Measurements from ENCODE around the gene FNDC3B. TPM values are rescaled to one million over a fixed set of nuclear protein-coding genes. Genes with fewer than 3 reads are reported as not detected.

The FNDC3B gene
- total RNA-seq, 1 donor from 2014 or later: 204 TPM

DNA sequence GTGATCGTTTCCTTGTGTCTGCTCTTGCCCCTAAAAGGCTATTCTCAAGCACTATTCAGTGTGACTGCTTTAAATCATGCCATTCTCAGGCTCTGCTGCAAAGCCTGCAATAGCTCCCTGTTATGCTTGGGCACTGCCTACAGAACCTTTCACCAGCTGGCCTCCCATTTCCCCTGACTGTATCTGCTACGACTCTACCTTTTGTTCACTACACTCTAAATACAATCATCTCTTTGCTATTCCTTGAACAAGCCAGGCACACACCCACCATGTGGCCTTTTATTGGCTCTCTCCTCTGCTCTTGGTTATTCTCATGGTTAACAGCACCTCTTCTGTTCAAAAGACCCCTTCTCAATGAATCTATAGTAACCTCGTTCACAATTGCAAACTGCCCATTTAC is 29.6 kb upstream of the FNDC3B start:
- Mint-ChIP-seq H3K36me3 (ENCODE audit: low read depth, unreplicated experiment) (no peaks in the 10 kb centered on the region), H3K9me3 (ENCODE audit: unreplicated experiment) (no peaks in the 10 kb centered on the region), H3K27ac (ENCODE audit: unreplicated experiment) (no peak overlapping the region)

GRCh38 chr3:172012775-172013174 is 26.6 kb upstream of the FNDC3B start:
- Mint-ChIP-seq H3K36me3 (ENCODE audit: low read depth, unreplicated experiment) (no peaks in the 10 kb centered on the region), H3K27ac (ENCODE audit: unreplicated experiment) (no peak overlapping the region), H3K27me3 (ENCODE audit: unreplicated experiment) (no peaks in the 10 kb centered on the region), H3K4me3 (ENCODE audit: unreplicated experiment) (no peak overlapping the region), H3K9me3 (ENCODE audit: unreplicated experiment) (no peaks in the 10 kb centered on the region), H3K4me1 (ENCODE audit: unreplicated experiment) (peaks cover 4% of the 10 kb centered on the region)
- TF ChIP-seq CTCF (IDR thresholded peaks at IDR 0.05; ENCODE audit: unreplicated experiment): no peak
- DNase-seq (ENCODE audit: low spot score): no peak

More for the DNA sequence above, 29.6 kb upstream of the FNDC3B start:
- Mint-ChIP-seq H3K4me3 (ENCODE audit: unreplicated experiment) (no peak overlapping the region), H3K4me1 (ENCODE audit: unreplicated experiment) (peaks cover 4% of the 10 kb centered on the region), H3K27me3 (ENCODE audit: unreplicated experiment) (no peaks in the 10 kb centered on the region)
- DNase-seq (ENCODE audit: low spot score): no peak
- no peak for TF ChIP-seq CTCF (IDR thresholded peaks at IDR 0.05; ENCODE audit: unreplicated experiment)

- no peak for TF ChIP-seq CTCF (IDR thresholded peaks at IDR 0.05; ENCODE audit: unreplicated experiment)
- Mint-ChIP-seq H3K36me3 (ENCODE audit: low read depth, unreplicated experiment) (no peaks in the 10 kb centered on the region), H3K4me1 (ENCODE audit: unreplicated experiment) (peaks cover 4% of the 10 kb centered on the region)
Measured at GRCh38 chr3:172014145-172014544, 25.2 kb upstream of the FNDC3B start.

GRCh38 chr3:172018364-172018763 is 21.0 kb upstream of the FNDC3B start:
- H3K4me3 Mint-ChIP-seq (ENCODE audit: unreplicated experiment): no peak overlapping the region
- no peaks in the 10 kb centered on the region for H3K4me1 Mint-ChIP-seq (ENCODE audit: unreplicated experiment)
- DNase-seq (ENCODE audit: low spot score): no peak
- no peaks in the 10 kb centered on the region for H3K27me3 Mint-ChIP-seq (ENCODE audit: unreplicated experiment)
- no peak for TF ChIP-seq CTCF (IDR thresholded peaks at IDR 0.05; ENCODE audit: unreplicated experiment)
- H3K36me3 Mint-ChIP-seq (ENCODE audit: low read depth, unreplicated experiment): no peaks in the 10 kb centered on the region
- no peak overlapping the region for H3K27ac Mint-ChIP-seq (ENCODE audit: unreplicated experiment)
- H3K9me3 Mint-ChIP-seq (ENCODE audit: unreplicated experiment): no peaks in the 10 kb centered on the region

More at GRCh38 chr3:172014145-172014544, 25.2 kb upstream of the FNDC3B start:
- H3K4me3 Mint-ChIP-seq (ENCODE audit: unreplicated experiment): no peak overlapping the region
- H3K27ac Mint-ChIP-seq (ENCODE audit: unreplicated experiment): no peak overlapping the region
- DNase-seq (ENCODE audit: low spot score): no peak
- H3K27me3 Mint-ChIP-seq (ENCODE audit: unreplicated experiment): no peaks in the 10 kb centered on the region
- H3K9me3 Mint-ChIP-seq (ENCODE audit: unreplicated experiment): no peaks in the 10 kb centered on the region

- H3K27ac Mint-ChIP-seq (ENCODE audit: unreplicated experiment): no peak overlapping the region
- H3K9me3 Mint-ChIP-seq (ENCODE audit: unreplicated experiment): no peaks in the 10 kb centered on the region
- no peaks in the 10 kb centered on the region for H3K4me1 Mint-ChIP-seq (ENCODE audit: unreplicated experiment)
- H3K4me3 Mint-ChIP-seq (ENCODE audit: unreplicated experiment): no peak overlapping the region
- TF ChIP-seq CTCF (IDR thresholded peaks at IDR 0.05; ENCODE audit: unreplicated experiment): no peak
- H3K36me3 Mint-ChIP-seq (ENCODE audit: low read depth, unreplicated experiment): no peaks in the 10 kb centered on the region
- no peaks in the 10 kb centered on the region for H3K27me3 Mint-ChIP-seq (ENCODE audit: unreplicated experiment)
- DNase-seq (ENCODE audit: low spot score): no peak
Measured at GRCh38 chr3:172020763-172021162, 18.6 kb upstream of the FNDC3B start.

All from endothelial cell (in vitro differentiated cells).